NB4 (cell line): ENCODE data around the gene TDRD1.

Experiments
- CTCF ChIP-seq: IDR thresholded peaks from one replicate; pipeline ENCODE4 v1.5.1; 2012; ENCODE audit warnings: low read depth, low read length
- MAX ChIP-seq: IDR thresholded peaks from 2 replicates; pipeline ENCODE4 v1.6.1; 2011; ENCODE audit warnings: low read depth, low read length
- MYC ChIP-seq: IDR thresholded peaks from 2 replicates; pipeline ENCODE4 v1.6.1; 2011; ENCODE audit warnings: low read depth, low read length
- POLR2A ChIP-seq: IDR thresholded peaks from 2 replicates; pipeline ENCODE4 v1.6.1; 2011; ENCODE audit warnings: mild to moderate bottlenecking; ENCODE audit not compliant: insufficient read length; ENCODE audit errors: extremely low read depth

GRCh38 chr10:114242235-114242634 lies 63.1 kb downstream of the TDRD1 start:
- TF ChIP-seq CTCF (no peak), POLR2A (no peak), MAX (no peak), MYC (no peak)
